Smooth muscle cell (in vitro differentiated cells): ENCODE data around the gene TRPV2. TPM values are rescaled to one million over a fixed set of nuclear protein-coding genes. Genes with fewer than 3 reads are reported as not detected.

Experiments
- DNase-seq: peaks from one replicate; lab custom pipeline; 2025; ENCODE audit not compliant: unreplicated experiment; lab: John Stamatoyannopoulos, UW
- H2AFZ ChIP-seq: fragments of 200-600 bp; sonication (generic); 2 replicates; pipeline ENCODE4 v1.6.0; 2016; ENCODE audit warnings: antibody characterized with exemption, low read depth, mild to moderate bottlenecking
- H3F3A ChIP-seq: fragments of 200-600 bp; sonication (generic); 2 replicates; pipeline ENCODE4 v1.6.0; 2017; ENCODE audit warnings: antibody characterized with exemption, low read depth
- H3K27ac ChIP-seq: fragments of 200-600 bp; sonication (generic); 2 replicates; pipeline ENCODE4 v1.5.1; 2016; ENCODE audit warnings: low read depth, mild to moderate bottlenecking
- H3K27me3 ChIP-seq: fragments of 200-600 bp; sonication (generic); 2 replicates; pipeline ENCODE4 v1.6.1; 2016; ENCODE audit warnings: low read depth, mild to moderate bottlenecking
- H3K36me3 ChIP-seq: fragments of 200-600 bp; sonication (generic); 2 replicates; pipeline ENCODE4 v1.5.1; 2016; ENCODE audit warnings: low read depth
- H3K4me1 ChIP-seq: fragments of 200-600 bp; sonication (generic); 2 replicates; pipeline ENCODE4 v1.5.1; 2016; ENCODE audit warnings: low read depth
- H3K4me2 ChIP-seq: fragments of 200-600 bp; sonication (generic); 2 replicates; pipeline ENCODE4 v1.6.0; 2016; ENCODE audit warnings: mild to moderate bottlenecking
- H3K4me3 ChIP-seq: fragments of 200-600 bp; sonication (generic); 2 replicates; pipeline ENCODE4 v1.5.1; 2016; ENCODE audit warnings: mild to moderate bottlenecking
- H3K79me2 ChIP-seq: fragments of 200-600 bp; sonication (generic); 2 replicates; pipeline ENCODE4 v1.6.0; 2016; ENCODE audit warnings: low read depth, mild to moderate bottlenecking
- H3K9ac ChIP-seq: fragments of 200-600 bp; sonication (generic); 2 replicates; pipeline ENCODE4 v1.6.0; 2016; ENCODE audit warnings: low read depth
- H3K9me3 ChIP-seq: fragments of 200-600 bp; sonication (generic); replicated peaks from 2 replicates; pipeline ENCODE4 v1.5.1; 2016; ENCODE audit warnings: low read depth
- H4K20me1 ChIP-seq: fragments of 200-600 bp; sonication (generic); 2 replicates; pipeline ENCODE4 v1.6.0; 2016; ENCODE audit warnings: low read depth
- WGBS: methylation state at CpG from one replicate; pipeline ENCODE4 v1.1.7; 2016; ENCODE audit warnings: low lambda C conversion rate; 5-methylcytosine and 5-hydroxymethylcytosine counted together
- polyA plus RNA-seq: library from polyadenylated mRNA; unstranded; fragments of >200 nt; fragmentation: Nextera tagmentation; extraction: Ambion mirVana; gene quantifications from 2 replicates; pipeline ENCODE4 v1.2.1, GENCODE V29; 2016
- small RNA-seq: library from RNA; depleted of rRNA; stranded (forward); fragments of <200 nt; gene quantifications from one replicate; pipeline ENCODE3, GENCODE V24; 2014
- total RNA-seq: library from RNA; depleted of rRNA; stranded (reverse); fragments of >200 nt; gene quantifications from 2 replicates; pipeline ENCODE4 v1.2.3, GENCODE V29; 2014
- TF ChIP-seq, protein P1 (sequence below): fragments of 200-600 bp; sonication (generic); IDR thresholded peaks from 2 replicates; pipeline ENCODE4 v1.5.1; 2017; ENCODE audit warnings: borderline replicate concordance, mild to moderate bottlenecking, antibody characterized with exemption; ENCODE audit not compliant: insufficient read depth, poor library complexity, severe bottlenecking

Gene TRPV2
- total and polyA plus RNA-seq, 2 experiments from 2014 or later, result 58.0 to 92.9 TPM

- no peak for DNase-seq
- TF ChIP-seq, protein P1, sequence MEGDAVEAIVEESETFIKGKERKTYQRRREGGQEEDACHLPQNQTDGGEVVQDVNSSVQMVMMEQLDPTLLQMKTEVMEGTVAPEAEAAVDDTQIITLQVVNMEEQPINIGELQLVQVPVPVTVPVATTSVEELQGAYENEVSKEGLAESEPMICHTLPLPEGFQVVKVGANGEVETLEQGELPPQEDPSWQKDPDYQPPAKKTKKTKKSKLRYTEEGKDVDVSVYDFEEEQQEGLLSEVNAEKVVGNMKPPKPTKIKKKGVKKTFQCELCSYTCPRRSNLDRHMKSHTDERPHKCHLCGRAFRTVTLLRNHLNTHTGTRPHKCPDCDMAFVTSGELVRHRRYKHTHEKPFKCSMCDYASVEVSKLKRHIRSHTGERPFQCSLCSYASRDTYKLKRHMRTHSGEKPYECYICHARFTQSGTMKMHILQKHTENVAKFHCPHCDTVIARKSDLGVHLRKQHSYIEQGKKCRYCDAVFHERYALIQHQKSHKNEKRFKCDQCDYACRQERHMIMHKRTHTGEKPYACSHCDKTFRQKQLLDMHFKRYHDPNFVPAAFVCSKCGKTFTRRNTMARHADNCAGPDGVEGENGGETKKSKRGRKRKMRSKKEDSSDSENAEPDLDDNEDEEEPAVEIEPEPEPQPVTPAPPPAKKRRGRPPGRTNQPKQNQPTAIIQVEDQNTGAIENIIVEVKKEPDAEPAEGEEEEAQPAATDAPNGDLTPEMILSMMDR, result no peak
- Histone ChIP-seq H4K20me1 (no peaks in the 10 kb centered on the region), H3K4me3 (peak overlapping the region; percentile 28), H3K36me3 (no peaks in the 10 kb centered on the region), H3K4me2 (peak overlapping the region; percentile 76), H3F3A (no peaks in the 10 kb centered on the region), H2AFZ (peak overlapping the region; percentile 85), H3K27me3 (no peaks in the 10 kb centered on the region), H3K9ac (no peak overlapping the region), H3K9me3 (no peaks in the 10 kb centered on the region), H3K4me1 (peaks cover 41% of the 10 kb centered on the region), H3K79me2 (no peaks in the 10 kb centered on the region), H3K27ac (peak overlapping the region; percentile 71)
- 38% methylated on average over 18 of the region's 19 CpGs for WGBS
Measured at GRCh38 chr17:16484445-16485175, 69.2 kb downstream of the TRPV2 start.

Small RNAs within 50 kb of the gene (small RNA-seq; reads per million reads assigned to genes)
- not detected for gene SNORD49A
- gene SNORD65, result not detected

Other genes with a start within 250 kb of the TRPV2 start
- 87.9 and 119 TPM in 2 replicates for gene NCOR1, start 200.0 kb upstream of the TRPV2 start, total RNA-seq
- gene NCOR1, start 200.0 kb upstream of the TRPV2 start, polyA plus RNA-seq, result 79.1 and 105 TPM in 2 replicates
- gene PIGL, start 198.4 kb upstream of the TRPV2 start, total RNA-seq, result 33.5 and 56.0 TPM in 2 replicates
- 20.2 and 30.1 TPM in 2 replicates for gene PIGL, start 198.4 kb upstream of the TRPV2 start, polyA plus RNA-seq
- 17.5 and 21.2 TPM in 2 replicates for gene CENPV, start 62.1 kb upstream of the TRPV2 start, total RNA-seq
- gene CENPV, start 62.1 kb upstream of the TRPV2 start, polyA plus RNA-seq, result 33.9 and 44.5 TPM in 2 replicates
- 1,100 and 1,184 TPM in 2 replicates for gene UBB, start 34.5 kb upstream of the TRPV2 start, total RNA-seq
- gene UBB, start 34.5 kb upstream of the TRPV2 start, polyA plus RNA-seq, result 2,038 and 2,323 TPM in 2 replicates
- 0.76 and 2.7 TPM in 2 replicates for gene LRRC75A, start 76.6 kb downstream of the TRPV2 start, total RNA-seq
- 0.70 and 2.2 TPM in 2 replicates for gene LRRC75A, start 76.6 kb downstream of the TRPV2 start, polyA plus RNA-seq
- gene ZNF287, start 153.6 kb downstream of the TRPV2 start, total RNA-seq, result 12.2 and 17.7 TPM in 2 replicates
- gene ZNF287, start 153.6 kb downstream of the TRPV2 start, polyA plus RNA-seq, result 24.6 and 25.8 TPM in 2 replicates
- 12.8 and 13.0 TPM in 2 replicates for gene ZNF624, start 238.3 kb downstream of the TRPV2 start, total RNA-seq
- 3.3 and 3.6 TPM in 2 replicates for gene ZNF624, start 238.3 kb downstream of the TRPV2 start, polyA plus RNA-seq